Measurements from ENCODE around the gene ALG5.

ALG5 gene

DNA sequence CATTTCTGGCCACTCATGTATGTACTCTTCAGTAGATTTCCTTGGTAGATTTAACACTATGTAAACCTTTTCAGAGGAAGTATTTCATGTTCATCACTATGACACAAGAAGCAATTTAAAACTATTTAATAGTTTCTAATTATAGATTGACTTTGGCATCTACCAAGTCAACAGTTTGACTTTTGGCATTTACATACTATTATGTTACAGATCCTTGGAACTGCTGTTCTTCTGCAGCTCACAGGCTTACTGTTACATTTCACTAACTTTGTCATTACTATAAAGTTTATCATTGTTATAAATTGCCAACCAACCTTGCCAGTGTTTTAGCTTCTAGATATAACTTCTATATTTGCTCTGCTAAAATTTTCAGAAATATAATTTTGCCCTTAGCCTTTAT, 41.6 kb upstream of the ALG5 start:
- no peak overlapping the region for H3K4me3 ChIP-seq (IDR thresholded peaks at IDR 0.05; ENCODE audit: insufficient read depth, low read depth, low read length)
- no peaks in the 10 kb centered on the region for H3K4me1 ChIP-seq (ENCODE audit: low read depth, poor library complexity, severe bottlenecking)
- H3K79me2 ChIP-seq (ENCODE audit: insufficient read depth, low read depth): no peaks in the 10 kb centered on the region
- H3K9ac ChIP-seq: no peak overlapping the region
- no peak overlapping the region for H3K27ac ChIP-seq
- no peak overlapping the region for H3K4me2 ChIP-seq
- TF ChIP-seq, protein P1, sequence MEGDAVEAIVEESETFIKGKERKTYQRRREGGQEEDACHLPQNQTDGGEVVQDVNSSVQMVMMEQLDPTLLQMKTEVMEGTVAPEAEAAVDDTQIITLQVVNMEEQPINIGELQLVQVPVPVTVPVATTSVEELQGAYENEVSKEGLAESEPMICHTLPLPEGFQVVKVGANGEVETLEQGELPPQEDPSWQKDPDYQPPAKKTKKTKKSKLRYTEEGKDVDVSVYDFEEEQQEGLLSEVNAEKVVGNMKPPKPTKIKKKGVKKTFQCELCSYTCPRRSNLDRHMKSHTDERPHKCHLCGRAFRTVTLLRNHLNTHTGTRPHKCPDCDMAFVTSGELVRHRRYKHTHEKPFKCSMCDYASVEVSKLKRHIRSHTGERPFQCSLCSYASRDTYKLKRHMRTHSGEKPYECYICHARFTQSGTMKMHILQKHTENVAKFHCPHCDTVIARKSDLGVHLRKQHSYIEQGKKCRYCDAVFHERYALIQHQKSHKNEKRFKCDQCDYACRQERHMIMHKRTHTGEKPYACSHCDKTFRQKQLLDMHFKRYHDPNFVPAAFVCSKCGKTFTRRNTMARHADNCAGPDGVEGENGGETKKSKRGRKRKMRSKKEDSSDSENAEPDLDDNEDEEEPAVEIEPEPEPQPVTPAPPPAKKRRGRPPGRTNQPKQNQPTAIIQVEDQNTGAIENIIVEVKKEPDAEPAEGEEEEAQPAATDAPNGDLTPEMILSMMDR (conservative IDR thresholded peaks at IDR 0.05; ENCODE audit: low read depth, low read length): no peak
- no peaks in the 10 kb centered on the region for H3K27me3 ChIP-seq (ENCODE audit: insufficient read depth, low read depth)
- no peaks in the 10 kb centered on the region for H4K20me1 ChIP-seq (ENCODE audit: insufficient read depth)
- H3K36me3 ChIP-seq (ENCODE audit: insufficient read depth): no peaks in the 10 kb centered on the region
- no peak overlapping the region for H2AFZ ChIP-seq (ENCODE audit: low read depth)

DNA sequence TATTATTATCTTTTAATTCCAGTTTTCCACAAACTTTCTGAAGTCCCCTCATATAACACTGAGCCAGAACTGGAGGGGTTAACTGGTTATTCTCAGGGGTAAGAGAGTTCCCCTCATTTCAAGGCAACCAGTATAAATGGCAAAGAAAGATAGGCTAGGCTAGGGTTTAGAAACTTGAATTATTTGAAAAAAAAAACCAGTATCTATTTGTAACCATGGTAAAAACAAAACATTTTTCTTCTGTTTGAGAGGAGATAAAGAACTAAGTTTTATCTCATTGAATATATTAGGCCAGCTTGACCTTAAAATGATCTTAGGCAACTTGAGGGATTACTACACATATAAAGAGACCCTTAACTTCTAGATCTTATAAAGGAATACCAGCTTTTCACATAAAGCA, 40.8 kb upstream of the ALG5 start:
- Histone ChIP-seq H3K9ac (no peak overlapping the region), H3K4me3 (IDR thresholded peaks at IDR 0.05; ENCODE audit: insufficient read depth, low read depth, low read length) (no peak overlapping the region), H3K27ac (no peak overlapping the region), H3K4me2 (no peak overlapping the region), H4K20me1 (ENCODE audit: insufficient read depth) (no peaks in the 10 kb centered on the region), H3K27me3 (ENCODE audit: insufficient read depth, low read depth) (no peaks in the 10 kb centered on the region), H3K4me1 (ENCODE audit: low read depth, poor library complexity, severe bottlenecking) (no peaks in the 10 kb centered on the region), H2AFZ (ENCODE audit: low read depth) (no peak overlapping the region), H3K36me3 (ENCODE audit: insufficient read depth) (no peaks in the 10 kb centered on the region), H3K79me2 (ENCODE audit: insufficient read depth, low read depth) (no peaks in the 10 kb centered on the region)
- TF ChIP-seq, protein P1 (conservative IDR thresholded peaks at IDR 0.05; ENCODE audit: low read depth, low read length): no peak

DNA sequence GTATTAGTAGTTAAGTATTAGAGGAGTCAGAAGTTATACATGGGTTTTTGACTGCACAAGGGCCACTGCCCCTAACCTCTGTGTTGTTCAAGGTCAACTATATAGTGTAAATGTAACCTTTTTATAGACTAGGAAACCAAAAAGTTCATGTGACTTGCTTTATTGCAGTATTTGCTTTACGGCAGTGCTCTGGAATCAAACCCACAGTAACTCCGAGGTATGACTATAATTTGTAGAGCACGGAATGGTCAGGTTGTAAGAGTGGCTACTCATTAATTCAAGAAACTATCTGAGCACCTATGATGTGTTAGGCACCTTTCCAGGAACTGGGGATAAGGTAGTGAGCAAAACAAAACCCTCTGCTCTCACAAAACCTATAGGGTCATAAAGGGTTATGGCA, 38.1 kb upstream of the ALG5 start:
- TF ChIP-seq, protein P1 (conservative IDR thresholded peaks at IDR 0.05; ENCODE audit: low read depth, low read length): no peak
- Histone ChIP-seq H4K20me1 (ENCODE audit: insufficient read depth) (no peaks in the 10 kb centered on the region), H3K79me2 (ENCODE audit: insufficient read depth, low read depth) (no peaks in the 10 kb centered on the region), H2AFZ (ENCODE audit: low read depth) (no peak overlapping the region), H3K27me3 (ENCODE audit: insufficient read depth, low read depth) (no peaks in the 10 kb centered on the region), H3K4me3 (IDR thresholded peaks at IDR 0.05; ENCODE audit: insufficient read depth, low read depth, low read length) (no peak overlapping the region), H3K4me1 (ENCODE audit: low read depth, poor library complexity, severe bottlenecking) (no peaks in the 10 kb centered on the region), H3K9ac (no peak overlapping the region), H3K36me3 (ENCODE audit: insufficient read depth) (no peaks in the 10 kb centered on the region), H3K27ac (no peak overlapping the region), H3K4me2 (no peak overlapping the region)

DNA sequence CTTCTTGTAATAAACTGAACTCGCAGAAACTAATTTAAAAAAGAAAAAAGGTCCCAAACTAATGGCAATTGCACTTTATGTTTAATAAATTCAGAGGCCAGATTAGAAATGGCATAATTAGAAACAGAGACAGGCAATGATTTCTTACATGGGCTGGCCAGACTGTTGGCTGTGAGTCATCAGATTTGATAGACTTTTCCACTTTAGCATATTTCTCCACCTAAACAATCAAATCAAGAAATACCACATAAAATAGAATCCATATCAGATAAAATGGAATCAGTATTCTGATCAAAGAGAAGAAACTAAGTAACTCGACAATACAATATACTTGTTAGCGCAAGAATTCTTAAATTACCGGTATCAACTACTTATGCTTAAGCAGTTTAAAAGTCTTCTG, 30.5 kb upstream of the ALG5 start:
- Histone ChIP-seq H3K4me2 (no peak overlapping the region), H3K79me2 (ENCODE audit: insufficient read depth, low read depth) (no peaks in the 10 kb centered on the region), H3K4me1 (ENCODE audit: low read depth, poor library complexity, severe bottlenecking) (no peaks in the 10 kb centered on the region), H3K27me3 (ENCODE audit: insufficient read depth, low read depth) (no peaks in the 10 kb centered on the region), H2AFZ (ENCODE audit: low read depth) (no peak overlapping the region), H3K4me3 (IDR thresholded peaks at IDR 0.05; ENCODE audit: insufficient read depth, low read depth, low read length) (no peak overlapping the region), H4K20me1 (ENCODE audit: insufficient read depth) (no peaks in the 10 kb centered on the region), H3K27ac (no peak overlapping the region), H3K36me3 (ENCODE audit: insufficient read depth) (no peaks in the 10 kb centered on the region), H3K9ac (no peak overlapping the region)
- TF ChIP-seq, protein P1 (conservative IDR thresholded peaks at IDR 0.05; ENCODE audit: low read depth, low read length): no peak

DNA sequence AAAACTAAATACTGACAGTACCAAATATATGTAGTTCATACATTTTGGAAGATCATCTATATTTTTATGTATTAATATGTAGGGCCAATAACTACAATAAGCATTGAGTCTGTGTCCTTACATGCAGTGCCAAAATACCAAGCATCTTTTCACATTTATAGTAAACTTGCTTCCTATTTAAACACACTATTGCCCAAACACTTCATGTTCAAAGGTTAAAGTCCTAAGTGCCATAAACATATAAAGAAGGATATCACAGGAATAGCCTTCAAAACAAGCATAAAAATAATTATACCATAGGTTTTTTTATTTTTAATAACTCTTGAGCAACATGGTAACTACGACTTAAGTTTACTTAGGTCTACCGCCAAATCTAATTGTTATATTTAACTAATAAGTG, 28.5 kb upstream of the ALG5 start:
- no peaks in the 10 kb centered on the region for H3K79me2 ChIP-seq (ENCODE audit: insufficient read depth, low read depth)
- no peak overlapping the region for H3K27ac ChIP-seq
- no peaks in the 10 kb centered on the region for H3K4me1 ChIP-seq (ENCODE audit: low read depth, poor library complexity, severe bottlenecking)
- no peaks in the 10 kb centered on the region for H3K36me3 ChIP-seq (ENCODE audit: insufficient read depth)
- H3K9ac ChIP-seq: no peak overlapping the region
- no peaks in the 10 kb centered on the region for H4K20me1 ChIP-seq (ENCODE audit: insufficient read depth)
- H3K4me2 ChIP-seq: no peak overlapping the region
- TF ChIP-seq, protein P1 (conservative IDR thresholded peaks at IDR 0.05; ENCODE audit: low read depth, low read length): no peak
- H3K4me3 ChIP-seq (IDR thresholded peaks at IDR 0.05; ENCODE audit: insufficient read depth, low read depth, low read length): no peak overlapping the region
- no peak overlapping the region for H2AFZ ChIP-seq (ENCODE audit: low read depth)
- no peaks in the 10 kb centered on the region for H3K27me3 ChIP-seq (ENCODE audit: insufficient read depth, low read depth)

Data from KMS-11 (cell line).